GM18498 (cell line): ENCODE results near the gene CD47.
A peak's percentile ranks its signal among the peaks of the same experiment; 100 is the strongest.

Source experiments
- ATAC-seq: cut with Tn5 transposase; IDR thresholded peaks from one replicate; pipeline ENCODE4 v1.9.1; 2021; ENCODE audit warnings: mild to moderate bottlenecking, moderate library complexity; ENCODE audit not compliant: unreplicated experiment

Gene CD47

GRCh38 chr3:108055931-108056330, 34.9 kb downstream of the CD47 start:
- ATAC-seq: no peak

GRCh38 chr3:108054935-108055334, 35.9 kb downstream of the CD47 start:
- ATAC-seq: no peak

GRCh38 chr3:108053483-108053882, 37.3 kb downstream of the CD47 start:
- no peak for ATAC-seq

- no peak for ATAC-seq
Observed at GRCh38 chr3:108053067-108053466, 37.8 kb downstream of the CD47 start.

- no peak for ATAC-seq
Observed at GRCh38 chr3:108051005-108051404, 39.8 kb downstream of the CD47 start.

GRCh38 chr3:108047987-108048386, 42.8 kb downstream of the CD47 start:
- no peak for ATAC-seq

- ATAC-seq: no peak
Observed at GRCh38 chr3:108046247-108046646, 44.6 kb downstream of the CD47 start.

GRCh38 chr3:108044699-108045098, 46.1 kb downstream of the CD47 start:
- ATAC-seq: no peak

- ATAC-seq: no peak
Observed at GRCh38 chr3:108042300-108042699, 48.5 kb downstream of the CD47 start.

GRCh38 chr3:108041253-108041652, 49.6 kb downstream of the CD47 start:
- ATAC-seq: no peak

- ATAC-seq: no peak
Observed at GRCh38 chr3:108037770-108038169, 53.1 kb downstream of the CD47 start.

GRCh38 chr3:108036984-108037741, 53.7 kb downstream of the CD47 start:
- ATAC-seq: peak; percentile 76

GRCh38 chr3:108036401-108036800, 54.4 kb downstream of the CD47 start:
- no peak for ATAC-seq

GRCh38 chr3:108035751-108036150, 55.1 kb downstream of the CD47 start:
- no peak for ATAC-seq

GRCh38 chr3:108031895-108032294, 58.9 kb downstream of the CD47 start:
- ATAC-seq: no peak

- no peak for ATAC-seq
Observed at GRCh38 chr3:108030960-108031359, 59.9 kb downstream of the CD47 start.

GRCh38 chr3:108029466-108029865, 61.4 kb downstream of the CD47 start:
- ATAC-seq: no peak

GRCh38 chr3:108028896-108029295, 61.9 kb downstream of the CD47 start:
- no peak for ATAC-seq

- no peak for ATAC-seq
Observed at GRCh38 chr3:108025177-108025576, 65.7 kb downstream of the CD47 start.

GRCh38 chr3:108024146-108024850, 66.5 kb downstream of the CD47 start:
- no peak for ATAC-seq

- no peak for ATAC-seq
Observed at GRCh38 chr3:108022256-108023150, 68.3 kb downstream of the CD47 start.
